GM10847 (cell line): ENCODE data around the gene VPS35.

Experiments used
- POLR2A ChIP-seq: IDR thresholded peaks from 2 replicates; pipeline ENCODE4 v1.6.1; 2011; ENCODE audit not compliant: insufficient read length; ENCODE audit errors: extremely low read depth

VPS35 gene

GRCh38 chr16:46690281-46691178 lies 1.6 kb upstream of the VPS35 start:
- no peak for TF ChIP-seq POLR2A

- peak; percentile 56 for TF ChIP-seq POLR2A
Measured at GRCh38 chr16:46689365-46690280, 645 bp upstream of the VPS35 start, which contains the start of gene ORC6. TSS of gene ORC6 (plus strand) at chr16:46689659. CDS start at chr16:46689706, 47 bp downstream.

DNA sequence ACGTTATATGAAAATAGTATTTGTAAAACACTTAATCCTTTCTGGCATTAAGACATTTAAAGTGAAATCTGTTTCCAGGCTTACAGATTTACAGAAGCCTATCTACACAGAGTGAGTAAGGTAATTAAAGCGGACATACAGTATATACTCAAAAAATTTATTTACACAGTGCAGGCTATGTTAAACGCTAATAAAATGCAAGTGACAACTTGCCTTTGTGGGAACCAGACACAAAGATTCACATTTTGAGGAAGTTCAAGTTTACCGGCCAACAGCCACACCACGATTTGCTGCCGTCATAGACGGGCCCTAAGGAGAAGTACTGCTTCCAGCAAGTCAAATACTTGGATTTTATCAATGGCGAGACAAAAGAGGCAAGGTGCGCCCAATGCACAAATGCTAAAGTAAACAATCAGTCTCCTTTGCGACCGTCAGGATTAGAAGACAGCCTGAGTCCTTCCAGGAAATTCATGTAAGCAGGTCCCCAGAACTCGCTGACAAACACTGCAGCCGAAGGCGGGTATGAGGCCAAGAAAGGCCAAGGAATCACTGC lies 801 bp downstream of the VPS35 start:
- TF ChIP-seq POLR2A, result no peak

GRCh38 chr16:46687486-46687885 lies 1.5 kb downstream of the VPS35 start:
- TF ChIP-seq POLR2A, result no peak

- TF ChIP-seq POLR2A, result no peak
Measured at GRCh38 chr16:46686815-46687473, 2.0 kb downstream of the VPS35 start.

DNA sequence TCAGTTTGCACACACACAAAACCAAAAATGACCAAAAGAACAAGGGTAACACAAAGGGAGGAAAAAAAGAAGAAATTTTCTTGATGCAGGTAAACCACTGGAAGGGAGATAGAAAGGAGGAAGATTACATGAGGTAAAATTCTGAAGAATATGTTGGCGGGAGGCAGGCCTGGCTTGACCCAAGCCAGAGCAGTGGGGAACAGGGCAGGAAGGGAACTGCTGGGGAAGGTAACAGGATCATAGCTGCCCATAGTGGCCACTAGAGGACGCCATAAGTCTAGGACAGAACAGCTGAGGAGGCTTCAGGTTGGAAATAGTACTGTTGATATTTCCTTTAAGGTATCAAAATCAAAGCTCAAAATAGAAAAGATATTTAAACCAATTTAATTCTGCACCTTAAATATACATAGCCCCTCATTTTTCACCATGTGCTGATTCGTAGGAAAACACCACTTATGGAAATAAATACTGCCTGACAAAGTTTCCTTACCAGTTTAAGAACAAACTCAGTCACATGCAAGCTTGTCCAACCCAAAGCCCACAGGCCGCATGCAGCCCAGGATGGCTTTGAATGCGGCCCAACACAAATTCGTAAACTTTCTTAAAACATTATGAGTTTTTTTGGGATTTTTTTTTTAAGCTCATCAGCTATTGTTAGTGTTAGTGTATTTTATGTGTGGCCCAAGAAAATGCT lies 15.5 kb downstream of the VPS35 start:
- TF ChIP-seq POLR2A, result no peak

DNA sequence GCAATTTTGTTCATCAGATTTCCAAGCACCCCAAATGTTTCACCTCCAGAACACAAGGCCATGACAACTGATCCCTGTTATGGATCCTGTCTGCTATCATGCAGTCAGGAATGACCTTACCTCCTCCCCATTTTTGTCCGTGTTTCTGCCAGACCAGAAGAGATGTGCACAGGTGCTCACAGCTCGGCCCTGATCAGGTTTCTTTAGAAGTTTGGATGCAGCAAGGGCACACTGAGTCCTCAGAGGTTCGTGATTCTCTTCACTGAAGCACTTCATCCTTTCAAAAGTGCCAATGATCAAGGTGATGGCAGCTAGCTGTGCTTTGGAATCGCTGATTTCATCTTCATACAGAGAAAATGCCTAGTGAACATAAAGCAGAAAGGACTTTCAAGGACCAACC lies 26.9 kb downstream of the VPS35 start:
- no peak for TF ChIP-seq POLR2A

DNA sequence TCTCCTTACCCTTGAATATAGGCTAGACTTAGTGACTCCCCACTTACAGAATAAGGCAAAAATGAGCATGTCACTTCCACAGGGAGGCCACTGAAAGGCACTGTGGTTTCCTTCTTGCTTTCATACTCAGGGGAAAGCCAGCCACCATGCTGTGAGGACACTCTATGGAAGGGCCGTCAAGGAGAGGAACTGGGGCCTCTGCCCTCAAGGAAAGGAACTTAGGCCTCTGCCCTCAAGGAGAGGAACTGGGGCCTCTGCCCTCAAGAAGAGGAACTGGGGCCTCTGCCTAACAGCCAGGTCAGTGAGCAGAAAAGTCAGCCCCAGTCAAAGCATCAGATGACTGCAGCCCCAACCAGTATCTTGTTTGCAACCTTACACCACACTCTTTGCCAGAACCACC lies 30.1 kb downstream of the VPS35 start:
- TF ChIP-seq POLR2A, result no peak

DNA sequence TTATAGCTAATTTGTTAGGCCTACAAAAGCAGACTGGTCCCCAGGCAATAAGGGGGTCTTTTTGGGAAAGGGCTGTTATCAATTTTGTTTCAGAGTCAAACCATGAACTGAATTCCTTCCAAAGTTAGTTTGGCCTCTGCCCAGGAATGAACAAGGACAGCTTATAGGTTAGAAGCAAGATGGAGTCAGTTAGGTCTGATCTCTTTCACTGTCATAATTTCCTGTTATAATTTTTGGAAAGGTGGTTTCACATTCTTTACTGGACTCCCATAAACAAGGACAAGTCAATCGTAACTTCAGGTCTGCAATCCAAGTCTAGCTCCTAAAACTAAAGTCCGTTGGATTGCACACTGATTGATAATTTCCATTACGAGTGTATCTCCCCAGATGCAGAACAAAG lies 37.7 kb downstream of the VPS35 start:
- no peak for TF ChIP-seq POLR2A

GRCh38 chr16:46650254-46650623 lies 38.7 kb downstream of the VPS35 start:
- no peak for TF ChIP-seq POLR2A

DNA sequence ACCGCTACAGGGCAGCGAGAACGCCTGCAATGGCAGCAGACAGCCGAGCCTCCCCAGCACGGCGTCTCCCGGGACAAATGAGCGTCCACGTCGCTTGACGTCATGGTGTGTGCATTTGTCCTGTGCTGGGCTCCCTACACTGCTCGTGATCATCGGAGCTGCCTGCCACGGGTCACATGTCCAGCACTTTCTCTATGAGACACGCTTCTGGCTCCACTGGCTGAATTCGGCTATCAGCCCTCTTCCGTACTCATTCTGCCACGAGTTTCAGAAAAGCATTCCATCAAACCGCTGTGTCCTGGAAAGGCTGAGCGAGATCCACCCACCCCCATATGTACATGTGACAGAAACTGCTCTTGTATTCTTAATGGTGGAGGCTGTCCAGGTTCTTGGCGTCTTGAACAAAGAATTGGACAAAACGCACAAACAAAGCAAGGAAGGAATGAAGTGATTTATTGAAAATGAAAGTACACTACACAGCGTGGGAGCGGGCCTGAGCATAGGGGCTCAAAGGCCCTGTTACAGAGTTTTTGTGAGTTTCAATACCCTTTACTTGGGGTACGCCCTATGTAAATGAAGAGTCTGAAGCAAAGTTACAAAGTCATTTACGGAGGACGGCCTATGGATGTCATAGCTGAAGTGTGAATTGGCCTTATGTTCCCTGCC lies 39.3 kb downstream of the VPS35 start:
- TF ChIP-seq POLR2A, result no peak

DNA sequence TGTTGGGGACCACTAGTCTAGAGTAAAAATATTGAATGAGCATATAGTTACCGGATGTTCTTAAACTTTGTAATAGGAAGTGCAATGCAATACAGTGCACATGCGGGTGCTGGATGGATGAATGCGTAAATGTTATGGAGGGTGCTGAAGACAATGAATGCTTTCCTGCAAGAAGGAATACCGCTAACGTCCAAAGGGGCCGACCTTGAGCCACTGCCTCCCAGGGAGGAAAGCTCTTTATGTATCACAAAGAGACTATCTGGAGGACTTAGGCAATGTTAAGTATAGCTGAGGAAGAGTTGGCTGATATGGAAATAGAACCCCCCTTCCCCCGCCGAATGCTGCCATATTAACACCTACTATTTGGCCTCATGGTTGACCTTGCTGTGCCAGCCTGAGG lies 40.3 kb downstream of the VPS35 start:
- no peak for TF ChIP-seq POLR2A

- TF ChIP-seq POLR2A, result no peak
Measured at GRCh38 chr16:46638947-46639925, 49.7 kb downstream of the VPS35 start.
